Measurements from ENCODE around the gene CTH.

The CTH gene

GRCh38 chr1:70429219-70429618 lies 18.2 kb downstream of the CTH start:
- TF ChIP-seq CTCF (IDR thresholded peaks at IDR 0.05; ENCODE audit: insufficient read depth, low read length, poor library complexity, severe bottlenecking) = no peak
- DNase-seq (ENCODE audit: extremely low read depth, insufficient read length) = no peak
- peaks cover 3% of the 10 kb centered on the region for H3K36me3 ChIP-seq (ENCODE audit: control insufficient read depth, insufficient read depth, low read length)
- H3K27me3 ChIP-seq (replicated peaks; ENCODE audit: control insufficient read depth, insufficient read depth, low read length) = no peaks in the 10 kb centered on the region
- no peak overlapping the region for H3K4me3 ChIP-seq (replicated peaks; ENCODE audit: low read depth, low read length)

GRCh38 chr1:70429757-70430156 lies 18.7 kb downstream of the CTH start:
- Histone ChIP-seq H3K36me3 (ENCODE audit: control insufficient read depth, insufficient read depth, low read length) (peaks cover 3% of the 10 kb centered on the region), H3K27me3 (replicated peaks; ENCODE audit: control insufficient read depth, insufficient read depth, low read length) (no peaks in the 10 kb centered on the region), H3K4me3 (replicated peaks; ENCODE audit: low read depth, low read length) (no peak overlapping the region)
- no peak for DNase-seq (ENCODE audit: extremely low read depth, insufficient read length)
- TF ChIP-seq CTCF (IDR thresholded peaks at IDR 0.05; ENCODE audit: insufficient read depth, low read length, poor library complexity, severe bottlenecking) = no peak

- Histone ChIP-seq H3K27me3 (replicated peaks; ENCODE audit: control insufficient read depth, insufficient read depth, low read length) (no peaks in the 10 kb centered on the region), H3K4me3 (replicated peaks; ENCODE audit: low read depth, low read length) (no peak overlapping the region), H3K36me3 (ENCODE audit: control insufficient read depth, insufficient read depth, low read length) (peaks cover 1% of the 10 kb centered on the region; the same call in 1 of the 2 replicates)
- no peak for DNase-seq (ENCODE audit: extremely low read depth, insufficient read length)
- TF ChIP-seq CTCF (IDR thresholded peaks at IDR 0.05; ENCODE audit: insufficient read depth, low read length, poor library complexity, severe bottlenecking) = no peak
Observed at GRCh38 chr1:70431317-70431716, 20.2 kb downstream of the CTH start.

- Histone ChIP-seq H3K4me3 (replicated peaks; ENCODE audit: low read depth, low read length) (no peak overlapping the region), H3K36me3 (ENCODE audit: control insufficient read depth, insufficient read depth, low read length) (peaks cover 1% of the 10 kb centered on the region; the same call in 1 of the 2 replicates), H3K27me3 (replicated peaks; ENCODE audit: control insufficient read depth, insufficient read depth, low read length) (no peaks in the 10 kb centered on the region)
- no peak for DNase-seq (ENCODE audit: extremely low read depth, insufficient read length)
- TF ChIP-seq CTCF (IDR thresholded peaks at IDR 0.05; ENCODE audit: insufficient read depth, low read length, poor library complexity, severe bottlenecking) = no peak
Observed at GRCh38 chr1:70431874-70432273, 20.8 kb downstream of the CTH start.

GRCh38 chr1:70434253-70434859 lies 23.3 kb downstream of the CTH start:
- no peak for TF ChIP-seq CTCF (IDR thresholded peaks at IDR 0.05; ENCODE audit: insufficient read depth, low read length, poor library complexity, severe bottlenecking)
- no peak for DNase-seq (ENCODE audit: extremely low read depth, insufficient read length)
- H3K4me3 ChIP-seq (replicated peaks; ENCODE audit: low read depth, low read length) = no peak overlapping the region
- peaks cover 1% of the 10 kb centered on the region; the same call in 1 of the 2 replicates for H3K36me3 ChIP-seq (ENCODE audit: control insufficient read depth, insufficient read depth, low read length)
- no peaks in the 10 kb centered on the region for H3K27me3 ChIP-seq (replicated peaks; ENCODE audit: control insufficient read depth, insufficient read depth, low read length)
